ENCODE data around the gene GPHN.

GRCh38 chr14:67079846-67080245 is 571.9 kb downstream of the GPHN start:
- TF ChIP-seq CTCF (IDR thresholded peaks at IDR 0.05; ENCODE audit: low read depth, low read length) (no peak), MYC (IDR thresholded peaks at IDR 0.05; ENCODE audit: low read depth, low read length) (no peak), POLR2A (IDR thresholded peaks at IDR 0.05; ENCODE audit: extremely low read depth, insufficient read length) (no peak), MAX (IDR thresholded peaks at IDR 0.05; ENCODE audit: low read depth, low read length) (no peak)
